ENCODE data around the gene ARMH4.

DNA sequence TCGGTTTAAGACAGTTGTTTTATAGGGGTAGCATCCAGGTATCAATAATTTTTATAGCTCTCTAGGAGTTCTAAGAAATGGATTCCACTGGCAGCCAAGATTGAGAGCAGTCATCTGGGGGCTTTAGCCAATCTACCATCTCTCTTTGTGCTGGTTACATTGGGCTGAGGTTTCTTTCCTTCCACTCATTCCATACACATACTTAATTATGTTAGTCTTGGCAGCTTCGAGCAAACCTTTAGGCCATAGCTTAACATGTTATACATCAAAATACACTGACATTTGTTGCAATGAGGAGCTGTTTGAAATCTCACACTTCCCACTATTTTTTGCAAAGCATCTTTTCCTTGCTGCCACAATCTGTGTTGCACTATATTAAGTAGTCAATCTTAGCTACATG, 63.1 kb downstream of the ARMH4 start:
- TF ChIP-seq, protein P1, sequence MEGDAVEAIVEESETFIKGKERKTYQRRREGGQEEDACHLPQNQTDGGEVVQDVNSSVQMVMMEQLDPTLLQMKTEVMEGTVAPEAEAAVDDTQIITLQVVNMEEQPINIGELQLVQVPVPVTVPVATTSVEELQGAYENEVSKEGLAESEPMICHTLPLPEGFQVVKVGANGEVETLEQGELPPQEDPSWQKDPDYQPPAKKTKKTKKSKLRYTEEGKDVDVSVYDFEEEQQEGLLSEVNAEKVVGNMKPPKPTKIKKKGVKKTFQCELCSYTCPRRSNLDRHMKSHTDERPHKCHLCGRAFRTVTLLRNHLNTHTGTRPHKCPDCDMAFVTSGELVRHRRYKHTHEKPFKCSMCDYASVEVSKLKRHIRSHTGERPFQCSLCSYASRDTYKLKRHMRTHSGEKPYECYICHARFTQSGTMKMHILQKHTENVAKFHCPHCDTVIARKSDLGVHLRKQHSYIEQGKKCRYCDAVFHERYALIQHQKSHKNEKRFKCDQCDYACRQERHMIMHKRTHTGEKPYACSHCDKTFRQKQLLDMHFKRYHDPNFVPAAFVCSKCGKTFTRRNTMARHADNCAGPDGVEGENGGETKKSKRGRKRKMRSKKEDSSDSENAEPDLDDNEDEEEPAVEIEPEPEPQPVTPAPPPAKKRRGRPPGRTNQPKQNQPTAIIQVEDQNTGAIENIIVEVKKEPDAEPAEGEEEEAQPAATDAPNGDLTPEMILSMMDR (IDR thresholded peaks at IDR 0.05; ENCODE audit: low read length), result no peak
- TF ChIP-seq EZH2phosphoT487 (IDR thresholded peaks at IDR 0.05; ENCODE audit: low read length), result no peak
- no peak for TF ChIP-seq EZH2 (optimal IDR thresholded peaks at IDR 0.05; ENCODE audit: low read depth, low read length)

All from MM.1S (cell line).